NB4 (cell line): ENCODE measurements around the gene NDST1.

ENCODE experiments used
- CTCF ChIP-seq: IDR thresholded peaks from one replicate; pipeline ENCODE4 v1.5.1; 2012; ENCODE audit warnings: low read depth, low read length
- MAX ChIP-seq: IDR thresholded peaks from 2 replicates; pipeline ENCODE4 v1.6.1; 2011; ENCODE audit warnings: low read depth, low read length
- POLR2A ChIP-seq: IDR thresholded peaks from 2 replicates; pipeline ENCODE4 v1.6.1; 2011; ENCODE audit warnings: mild to moderate bottlenecking; ENCODE audit not compliant: insufficient read length; ENCODE audit errors: extremely low read depth

GRCh38 chr5:150458802-150459557 lies 49.0 kb upstream of the NDST1 start:
- TF ChIP-seq CTCF (peak; percentile 69), POLR2A (no peak), MAX (peak; percentile 72)
